HG03060 (cell line): Measurements from ENCODE around the gene PTBP3.
"Not testable (repeated sequence)": the region's sequence is repeated elsewhere in the genome, so short reads cannot be mapped to it uniquely, and the experiment has no call there.

ENCODE experiments used
- ATAC-seq: cut with Tn5 transposase; IDR thresholded peaks from one replicate; pipeline ENCODE4 v1.9.1; 2021; ENCODE audit warnings: low read depth, moderate number of reproducible peaks; ENCODE audit not compliant: unreplicated experiment

The PTBP3 gene

GRCh38 chr9:112273876-112274275 lies 59.5 kb downstream of the PTBP3 start:
- ATAC-seq: no peak

- no peak for ATAC-seq
Measured at GRCh38 chr9:112271466-112272098, 61.8 kb downstream of the PTBP3 start.

- no peak for ATAC-seq
Measured at GRCh38 chr9:112268413-112268812, 65.0 kb downstream of the PTBP3 start.

- ATAC-seq: not testable (repeated sequence)
Measured at GRCh38 chr9:112267086-112267485, 66.3 kb downstream of the PTBP3 start.

GRCh38 chr9:112265391-112265790 lies 68.0 kb downstream of the PTBP3 start:
- no peak for ATAC-seq

GRCh38 chr9:112262577-112262976 lies 70.8 kb downstream of the PTBP3 start:
- no peak for ATAC-seq

- no peak for ATAC-seq
Measured at GRCh38 chr9:112261133-112261532, 72.3 kb downstream of the PTBP3 start.

GRCh38 chr9:112258106-112258505 lies 75.3 kb downstream of the PTBP3 start:
- ATAC-seq: no peak

GRCh38 chr9:112252194-112252593 lies 81.2 kb downstream of the PTBP3 start:
- no peak for ATAC-seq

GRCh38 chr9:112249277-112249676 lies 84.1 kb downstream of the PTBP3 start:
- peak; percentile 80 for ATAC-seq

GRCh38 chr9:112248722-112249121 lies 84.7 kb downstream of the PTBP3 start:
- ATAC-seq: no peak

GRCh38 chr9:112247090-112247489 lies 86.3 kb downstream of the PTBP3 start:
- ATAC-seq: no peak

- no peak for ATAC-seq
Measured at GRCh38 chr9:112245126-112245525, 88.3 kb downstream of the PTBP3 start.

- ATAC-seq: no peak
Measured at GRCh38 chr9:112242147-112242804, 91.1 kb downstream of the PTBP3 start.

- ATAC-seq: no peak
Measured at GRCh38 chr9:112241491-112241890, 91.9 kb downstream of the PTBP3 start.

- ATAC-seq: no peak
Measured at GRCh38 chr9:112239708-112240107, 93.7 kb downstream of the PTBP3 start.

GRCh38 chr9:112239284-112239683 lies 94.1 kb downstream of the PTBP3 start:
- no peak for ATAC-seq

- no peak for ATAC-seq
Measured at GRCh38 chr9:112234779-112235178, 98.6 kb downstream of the PTBP3 start.

GRCh38 chr9:112233769-112234168 lies 99.7 kb downstream of the PTBP3 start:
- ATAC-seq: no peak

- no peak for ATAC-seq
Measured at GRCh38 chr9:112232233-112232632, 101.2 kb downstream of the PTBP3 start.

- ATAC-seq: no peak
Measured at GRCh38 chr9:112226091-112226490, 107.3 kb downstream of the PTBP3 start.
